ENCODE measurements around the gene ITFG2. TPM values are rescaled to one million over a fixed set of nuclear protein-coding genes. Genes with fewer than 3 reads are reported as not detected.

ITFG2 gene
- total RNA-seq, 1 donor from 2014 or later: 14.0 TPM

DNA sequence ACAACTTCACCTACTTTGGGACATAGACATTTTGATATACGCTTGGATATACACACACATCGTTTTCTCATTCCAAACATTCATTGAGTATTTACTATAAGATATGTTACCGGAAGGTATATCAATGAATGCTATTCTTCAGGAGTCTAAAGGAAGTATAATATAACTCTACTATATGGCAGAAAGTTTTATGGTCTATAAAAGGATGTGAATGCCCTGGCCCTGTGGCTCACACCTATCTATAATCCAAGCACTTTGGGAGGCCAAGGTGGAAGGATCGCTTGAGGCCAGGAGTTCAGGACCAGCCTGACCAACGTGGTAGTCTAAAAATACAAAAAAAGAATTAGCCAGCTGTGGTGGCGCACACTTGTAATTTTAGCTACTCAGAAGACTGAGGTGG lies 16.8 kb downstream of the ITFG2 start:
- no peak for DNase-seq (ENCODE audit: low read depth)

DNA sequence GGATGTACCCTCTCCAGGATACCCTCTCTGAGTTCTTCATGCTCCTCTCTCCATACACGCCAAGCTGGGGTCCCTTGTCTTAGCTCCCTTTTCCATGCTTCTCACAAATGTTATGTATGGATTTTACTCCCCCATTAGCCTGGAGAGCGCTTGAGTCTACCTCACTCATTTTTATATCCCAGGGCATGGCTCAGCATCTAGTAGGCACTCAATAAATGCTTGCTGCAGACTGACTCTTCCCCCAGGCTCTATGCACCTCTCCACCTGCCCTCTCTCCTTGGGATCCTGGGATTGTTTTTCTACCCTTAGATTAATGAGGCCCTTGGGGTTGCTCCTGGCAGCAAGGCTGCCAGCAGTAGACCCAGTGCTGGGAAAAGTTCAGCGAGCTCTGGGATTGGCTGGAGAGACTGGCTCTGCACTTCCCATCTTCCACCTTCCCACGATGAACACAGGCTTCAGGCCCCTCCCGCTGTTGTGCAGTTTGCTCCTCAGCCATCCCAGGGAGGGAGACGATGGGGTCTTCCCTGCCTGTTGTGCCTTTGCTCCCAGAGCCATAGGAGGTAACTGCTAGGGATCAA lies 20.2 kb downstream of the ITFG2 start:
- no peak for DNase-seq (ENCODE audit: low read depth)

DNA sequence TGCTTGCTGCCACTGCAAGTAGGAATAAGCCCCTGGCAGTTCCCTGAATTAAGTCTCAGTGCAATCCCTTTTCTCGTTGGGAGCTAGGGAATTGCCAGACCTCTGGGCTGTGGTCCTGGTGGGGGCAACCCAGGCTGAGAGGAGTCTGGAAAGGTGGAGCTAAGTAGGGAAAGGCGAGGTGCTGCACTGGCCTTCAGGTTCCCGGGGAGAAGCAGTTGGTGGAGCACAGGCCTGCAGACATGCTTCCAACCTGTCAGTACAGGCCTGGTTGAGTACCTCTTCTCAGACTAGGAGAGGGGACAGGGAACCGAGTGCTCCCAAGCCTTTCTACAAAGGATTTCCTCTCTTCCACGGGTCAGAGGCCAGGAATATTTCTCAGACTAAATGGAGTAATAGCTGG lies 20.9 kb downstream of the ITFG2 start:
- no peak for DNase-seq (ENCODE audit: low read depth)

DNA sequence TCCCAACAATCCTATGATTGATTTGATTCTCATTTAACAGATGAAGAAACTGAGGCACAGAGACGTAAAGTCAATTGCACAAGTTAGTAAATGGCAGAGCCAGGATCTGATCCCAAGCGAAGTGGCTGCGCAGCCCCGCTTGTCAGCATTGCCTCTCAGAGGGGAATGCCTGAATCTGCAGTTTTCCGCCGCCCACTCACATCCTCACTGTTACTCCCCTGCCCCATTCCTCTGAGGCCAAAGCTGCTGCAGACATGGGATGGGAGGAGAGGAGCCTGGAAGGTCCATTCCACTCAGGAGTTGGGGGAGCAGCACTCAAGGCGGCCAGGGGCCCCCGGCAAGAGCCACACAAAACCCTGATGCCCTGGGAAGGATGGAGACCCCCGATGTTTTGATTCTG lies 21.3 kb downstream of the ITFG2 start:
- no peak for DNase-seq (ENCODE audit: low read depth)

DNA sequence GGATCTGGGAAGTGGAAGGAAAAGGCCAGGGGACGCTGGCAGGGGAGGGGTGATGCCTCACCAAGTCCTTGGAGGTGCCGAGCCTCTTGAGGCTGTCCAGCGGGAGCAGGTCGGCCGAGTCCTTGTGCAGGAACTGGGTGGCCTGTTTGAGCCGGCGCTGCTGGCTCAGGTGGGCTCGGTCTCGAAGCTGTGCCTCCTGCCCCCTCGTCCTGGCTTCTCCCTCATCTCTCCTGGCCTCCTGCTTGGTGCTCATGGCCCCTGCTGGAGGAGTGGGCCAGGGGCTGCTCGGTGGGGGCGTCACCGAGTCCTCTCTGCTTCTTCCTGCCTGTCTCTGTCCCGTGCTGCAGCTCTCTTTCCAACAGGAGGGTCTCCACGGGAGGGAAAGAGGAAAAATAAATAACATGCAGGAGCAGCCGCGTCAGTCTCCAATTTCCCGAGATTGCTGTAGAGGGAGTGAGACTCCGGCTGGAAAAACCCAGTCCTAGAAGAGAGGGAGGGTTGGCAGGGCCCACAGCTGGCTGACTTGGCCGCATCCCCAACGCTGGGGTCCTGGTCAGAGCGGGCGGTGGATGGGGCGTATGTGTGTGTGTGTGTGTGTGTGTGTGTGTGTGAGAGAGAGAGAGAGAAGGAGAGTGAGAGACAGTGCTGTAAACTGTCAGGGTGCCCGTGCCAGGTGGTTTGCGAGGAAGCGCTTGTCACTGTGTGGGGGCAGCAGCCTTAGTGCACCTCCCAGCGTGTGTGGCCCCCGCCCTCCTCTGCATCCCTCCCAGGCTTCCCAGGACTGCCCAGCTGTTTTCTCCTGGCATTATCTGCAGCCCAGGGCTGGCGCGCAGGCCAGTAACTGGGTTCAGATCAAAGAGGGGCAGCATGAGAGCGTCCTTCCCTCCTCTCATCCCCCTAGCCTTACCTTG lies 22.4 kb downstream of the ITFG2 start, which contains the start of gene NRIP2:
Gene NRIP2, minus strand, starts transcription at position 455 of the 911 bp plus-strand sequence. Its CDS starts 52 bp downstream, at position 403.
- peak; percentile 84 for DNase-seq (ENCODE audit: low read depth)

DNA sequence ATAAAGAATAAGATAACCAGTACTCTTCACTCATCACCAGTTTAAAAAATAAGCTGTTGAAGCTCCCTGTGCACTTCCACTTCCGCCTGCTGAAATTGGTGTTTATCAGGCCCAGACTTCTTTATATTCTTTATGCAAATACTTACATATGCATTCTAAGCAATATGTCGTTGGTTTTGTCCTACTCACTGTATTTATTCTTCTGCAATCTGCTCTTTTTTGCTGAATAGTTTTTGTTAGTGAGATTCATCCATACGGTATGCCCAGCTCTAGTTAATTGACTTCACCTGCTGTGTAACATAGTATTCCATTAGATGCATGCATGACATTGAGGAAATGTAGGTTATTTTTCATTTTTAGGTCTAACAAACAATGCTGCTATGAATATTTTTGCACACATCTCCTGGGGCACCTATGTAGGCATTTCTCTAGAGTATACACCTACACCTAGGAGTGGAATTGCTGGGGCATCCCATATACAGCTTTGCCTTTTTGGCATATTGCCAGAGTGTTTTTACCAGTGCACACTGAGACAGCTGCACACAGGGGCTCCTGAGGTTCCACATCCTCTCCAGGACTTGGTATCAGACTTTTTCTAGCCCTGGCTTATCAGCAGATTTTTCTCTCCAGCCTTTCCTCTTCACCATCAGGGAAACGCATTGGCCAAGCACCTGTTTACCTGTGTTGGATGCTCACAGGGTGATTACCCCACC lies 23.4 kb downstream of the ITFG2 start:
- DNase-seq (ENCODE audit: low read depth): no peak

DNA sequence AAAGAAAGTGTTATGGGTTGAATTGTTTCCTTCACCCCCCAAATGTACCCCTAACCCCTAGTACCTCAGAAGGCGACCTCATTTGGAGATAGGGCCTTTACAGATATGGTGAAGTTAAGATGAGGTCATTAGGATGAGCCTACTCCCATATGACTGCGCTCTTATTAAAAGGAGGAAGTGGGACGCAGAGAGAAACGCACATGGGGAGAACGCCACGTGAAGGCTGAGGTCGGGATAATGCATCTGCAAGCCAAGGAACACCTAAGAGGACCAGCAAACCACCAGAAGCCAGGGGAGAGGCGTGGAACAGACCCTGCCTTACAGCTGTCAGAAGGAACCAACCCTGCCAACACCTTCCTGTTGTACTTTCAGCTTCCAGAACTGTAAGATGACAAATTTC lies 24.1 kb downstream of the ITFG2 start:
- DNase-seq (ENCODE audit: low read depth): no peak

DNA sequence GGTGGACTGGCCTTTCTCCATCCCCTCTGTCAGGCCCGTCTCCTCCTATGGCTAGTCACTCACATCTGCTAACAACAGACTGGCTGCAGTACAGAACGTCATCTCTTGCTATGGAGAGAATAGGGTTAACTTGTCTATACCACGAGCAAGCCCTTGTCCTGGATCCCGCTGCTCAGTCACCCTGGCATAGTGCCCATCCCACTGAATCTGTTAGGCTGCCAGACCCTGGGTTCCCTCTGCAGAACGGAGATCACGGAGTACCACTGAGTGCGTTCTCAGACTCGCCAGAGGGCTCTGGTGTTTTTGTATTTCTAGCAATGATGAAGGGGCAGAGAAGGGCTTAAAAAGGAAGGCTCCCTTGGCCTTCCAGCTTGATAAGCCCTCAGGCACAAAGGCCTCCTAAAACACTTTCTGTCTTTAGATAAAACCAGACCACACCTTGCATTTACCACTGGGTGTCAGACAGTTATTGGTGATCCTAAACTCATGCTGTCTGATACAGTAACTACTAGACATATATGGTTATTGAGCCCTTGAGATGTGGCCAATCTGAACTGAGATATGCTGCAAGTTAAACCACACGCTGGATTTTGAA lies 28.7 kb downstream of the ITFG2 start:
- no peak for DNase-seq (ENCODE audit: low read depth)

DNA sequence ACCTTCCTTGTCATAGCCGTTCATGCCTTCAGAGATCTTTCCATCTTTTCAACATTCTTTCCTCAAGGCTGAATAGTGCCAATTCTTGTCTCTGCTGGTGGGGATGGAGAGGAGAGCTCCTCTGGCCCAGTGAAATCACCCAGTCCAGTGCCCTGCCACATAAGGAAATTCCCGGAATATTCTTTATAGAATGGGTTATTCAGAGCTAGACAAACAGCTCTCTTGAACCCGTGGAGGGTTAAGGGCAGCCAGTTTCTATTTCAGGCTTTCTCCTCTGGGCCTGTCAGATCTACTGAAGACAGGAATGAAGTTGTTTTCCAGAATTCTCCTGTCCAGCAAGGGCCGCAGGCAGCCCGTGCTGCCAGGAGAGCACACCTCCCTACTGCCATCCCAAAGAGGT lies 30.5 kb downstream of the ITFG2 start:
- no peak for DNase-seq (ENCODE audit: low read depth)

DNA sequence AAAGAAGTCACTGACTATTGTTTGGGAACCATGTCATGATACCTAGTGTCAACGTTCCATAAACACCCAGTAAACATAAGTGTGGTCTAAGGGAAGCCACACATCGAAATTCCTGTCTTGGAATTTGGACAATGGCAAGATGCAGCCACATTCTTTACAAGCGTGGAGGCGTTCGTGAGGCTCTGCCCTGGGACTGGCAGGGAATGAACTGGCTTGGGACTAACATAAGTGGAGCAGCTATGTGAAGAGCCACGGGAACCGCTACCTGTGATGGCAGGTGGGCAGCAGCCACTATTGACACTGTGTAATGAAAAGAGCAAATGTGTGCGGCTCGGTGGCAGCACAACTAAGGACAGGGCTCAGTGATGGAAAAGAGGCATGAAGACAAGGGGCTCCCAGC lies 32.3 kb downstream of the ITFG2 start:
- DNase-seq (ENCODE audit: low read depth): peak; percentile 29

DNA sequence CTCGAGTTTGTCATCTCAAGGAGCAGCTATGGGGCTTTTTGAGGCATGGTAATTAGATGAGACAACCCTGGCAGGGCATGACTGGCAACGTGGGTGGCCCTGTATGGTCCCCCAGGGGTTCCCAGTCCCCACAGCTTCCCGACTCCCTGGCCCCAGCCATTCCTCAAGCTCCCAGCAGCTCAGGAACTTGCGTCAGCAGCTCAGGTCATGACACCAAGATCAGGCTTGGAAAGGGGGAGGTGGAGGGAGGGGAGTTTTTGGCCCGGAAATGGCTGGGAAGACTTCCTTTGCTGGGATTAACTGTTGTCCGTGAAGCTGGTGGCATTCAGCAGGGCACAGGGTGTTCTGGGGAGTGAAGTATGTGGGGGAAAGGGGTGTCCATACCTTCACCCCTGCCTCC lies 32.8 kb downstream of the ITFG2 start:
- DNase-seq (ENCODE audit: low read depth): no peak

DNA sequence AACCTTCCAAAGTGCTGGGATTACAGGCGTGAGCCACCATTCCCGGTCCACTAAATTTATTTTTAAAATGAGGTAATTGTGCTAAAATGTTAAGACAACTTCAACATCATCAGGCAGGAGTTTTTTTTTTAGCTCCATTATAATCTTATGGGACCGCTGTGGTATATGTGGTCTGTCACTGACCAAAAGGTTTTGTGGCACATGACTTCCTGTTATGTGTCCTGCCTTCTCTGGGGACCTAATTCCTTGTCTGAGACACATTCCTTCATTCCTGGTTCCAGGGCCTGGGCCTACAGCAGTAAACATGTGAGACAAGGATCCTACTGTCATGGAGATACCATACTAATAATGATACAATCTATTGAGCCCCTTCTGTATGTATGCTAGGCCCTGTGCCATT lies 39.5 kb downstream of the ITFG2 start:
- peak; percentile 67 for DNase-seq (ENCODE audit: low read depth)

DNA sequence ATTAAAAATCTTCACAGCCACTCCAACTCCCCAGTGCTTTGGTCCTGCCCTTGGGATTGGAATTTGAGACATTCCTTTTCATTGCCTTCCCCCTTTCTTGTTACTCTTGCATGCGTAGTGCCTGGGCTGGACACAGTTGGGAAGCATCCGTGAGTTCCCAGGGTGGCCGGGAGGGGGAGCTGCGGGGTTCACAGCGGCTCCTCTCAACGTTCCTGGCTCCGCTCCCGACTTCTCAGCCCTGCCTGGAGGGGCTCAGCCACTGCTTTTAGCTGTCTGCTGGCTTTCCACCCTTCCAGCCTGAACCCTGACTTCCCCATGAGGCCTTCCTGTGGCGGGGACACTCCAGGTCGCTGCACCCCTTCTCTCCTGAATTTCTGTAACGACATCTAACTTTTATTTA lies 41.2 kb downstream of the ITFG2 start:
- peak; percentile 71 for DNase-seq (ENCODE audit: low read depth)

DNA sequence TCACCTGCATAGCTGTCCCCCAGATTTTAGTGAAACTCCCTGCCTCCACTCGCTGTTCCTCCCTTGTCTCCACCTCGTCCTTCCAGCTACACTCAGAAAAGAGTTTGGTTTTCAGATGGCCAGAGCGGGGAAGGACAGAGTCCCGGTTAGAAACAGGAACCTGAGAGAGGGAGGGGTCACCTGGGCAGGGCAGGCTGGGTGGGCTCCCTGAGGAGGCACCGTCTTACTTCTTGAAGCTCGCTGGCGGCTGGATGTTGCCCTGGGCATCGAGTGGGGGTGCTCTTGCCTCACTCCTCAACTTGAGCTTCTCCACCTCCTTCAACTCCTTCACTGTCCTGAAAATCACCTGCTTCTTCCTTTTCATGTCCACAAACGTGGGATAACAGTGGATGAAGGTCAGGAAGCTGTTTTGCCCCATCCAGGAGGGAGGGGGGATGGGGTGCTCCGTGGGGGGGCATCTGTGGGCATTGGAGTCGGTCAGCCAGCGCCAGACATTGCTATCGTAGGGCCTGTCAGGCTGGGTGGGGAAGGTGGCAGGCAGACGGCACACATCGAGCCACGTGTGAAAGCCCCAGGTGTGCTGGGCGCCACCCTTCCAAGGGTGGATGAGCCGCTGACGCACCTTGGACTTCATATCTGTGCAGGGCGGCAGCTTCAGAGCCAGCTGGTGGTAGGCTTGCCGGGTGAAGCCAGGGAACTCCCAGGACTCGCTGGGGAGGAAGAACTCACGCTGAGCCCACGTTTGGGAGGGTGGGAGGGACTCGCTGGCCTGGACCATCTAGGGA lies 42.4 kb downstream of the ITFG2 start:
- DNase-seq (ENCODE audit: low read depth): no peak

DNA sequence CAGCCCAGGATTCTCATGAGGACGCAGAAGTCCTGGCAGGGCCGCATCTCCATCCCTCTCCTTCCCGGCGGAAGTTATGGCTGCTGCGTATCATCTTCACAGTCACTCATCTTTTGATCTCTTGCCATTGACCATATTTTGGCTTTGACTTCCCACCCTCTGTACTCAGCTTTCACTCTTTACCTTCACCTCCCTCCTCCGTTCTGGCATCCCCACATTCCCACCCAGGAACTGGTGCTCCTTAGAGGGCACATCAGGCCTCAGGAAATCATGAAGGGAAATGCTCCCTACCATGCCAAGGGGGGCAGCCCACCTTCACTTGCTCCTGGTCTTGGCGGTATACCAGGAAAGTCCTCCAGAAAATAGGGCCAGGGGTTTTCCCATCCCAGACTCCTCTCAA lies 43.1 kb downstream of the ITFG2 start:
- no peak for DNase-seq (ENCODE audit: low read depth)

DNA sequence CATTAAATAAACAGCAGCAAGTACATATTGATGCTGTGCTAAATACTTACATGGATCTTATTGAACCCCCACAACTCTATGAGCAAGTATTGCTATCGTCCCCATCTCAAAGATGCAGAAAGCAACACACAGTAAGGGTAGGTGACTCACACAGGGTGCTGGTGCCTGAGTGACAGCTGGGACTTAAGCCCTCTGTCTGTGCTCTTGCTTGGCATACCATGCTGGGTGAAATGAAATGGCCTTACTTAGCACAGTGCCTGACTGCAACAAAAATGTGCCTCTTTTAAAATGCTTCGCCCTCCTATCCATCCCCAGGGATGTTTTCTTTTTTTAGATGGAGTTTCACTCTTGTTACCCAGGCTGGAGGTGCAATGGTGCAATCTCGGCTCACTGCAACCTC lies 43.6 kb downstream of the ITFG2 start:
- DNase-seq (ENCODE audit: low read depth): peak; percentile 72

DNA sequence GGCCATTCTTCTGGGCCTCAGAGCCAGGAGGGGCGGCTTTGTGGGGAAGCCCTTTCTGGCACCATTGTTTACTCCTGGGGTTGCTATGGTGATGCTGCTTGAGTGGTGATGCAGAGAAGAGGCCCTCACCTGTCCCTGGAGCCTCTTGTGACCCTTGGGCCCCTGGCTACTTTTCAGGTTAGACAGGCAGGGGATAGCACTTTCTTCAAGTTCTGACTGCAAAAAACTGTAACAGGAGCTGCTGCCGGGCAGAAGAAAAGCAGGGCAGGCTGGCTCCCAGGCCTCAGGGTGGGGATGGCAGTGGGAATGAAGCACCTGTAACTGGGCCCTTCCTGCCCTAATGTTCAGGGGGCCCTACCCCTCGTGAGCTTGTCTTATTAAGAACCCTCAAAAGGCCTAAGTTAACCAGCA lies 44.6 kb downstream of the ITFG2 start, which contains the start of gene TEX52:
Gene TEX52, minus strand, starts transcription at position 19 of the 411 bp plus-strand sequence. Its CDS starts 13 bp downstream, at position 6.
- no peak for DNase-seq (ENCODE audit: low read depth)

DNA sequence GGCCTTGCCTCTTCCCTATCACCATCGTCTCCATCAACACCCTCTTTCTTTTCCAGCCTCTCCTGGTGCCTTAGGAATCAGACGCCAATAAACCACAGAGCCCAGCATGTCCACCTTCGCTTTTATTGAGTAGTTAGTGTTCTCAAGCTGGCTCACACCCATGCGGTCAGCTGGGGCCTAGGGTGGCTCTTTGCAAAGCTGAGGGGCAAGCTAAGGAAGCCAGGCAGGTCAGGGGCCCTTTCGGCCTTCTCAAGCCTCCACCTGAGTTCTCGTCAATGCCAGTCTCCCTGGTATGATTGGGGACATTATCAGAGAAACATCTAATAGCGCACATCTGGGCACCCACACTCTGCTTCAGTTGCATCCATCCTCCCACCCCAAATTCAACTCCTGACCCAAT lies 45.1 kb downstream of the ITFG2 start:
- no peak for DNase-seq (ENCODE audit: low read depth)

DNA sequence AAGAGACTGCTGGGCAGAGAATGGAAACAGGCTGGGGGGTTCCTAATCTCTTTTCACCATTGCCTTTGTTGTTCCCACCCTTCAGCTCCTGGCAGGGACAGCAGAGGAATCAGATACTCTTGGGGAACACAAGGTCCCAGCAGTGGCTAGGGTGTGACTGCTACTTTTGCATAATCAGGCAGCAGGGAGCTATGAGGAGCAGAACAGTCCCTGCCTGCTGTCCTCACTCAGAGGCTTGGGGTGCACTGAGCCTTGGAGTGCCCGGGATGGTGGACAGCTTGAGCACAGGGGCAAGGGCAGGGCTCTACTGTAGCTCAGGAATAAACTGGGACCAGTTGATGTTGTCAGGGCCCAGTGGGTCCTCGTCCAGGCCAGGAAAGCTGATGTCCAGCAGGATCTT lies 45.9 kb downstream of the ITFG2 start:
- no peak for DNase-seq (ENCODE audit: low read depth)

DNA sequence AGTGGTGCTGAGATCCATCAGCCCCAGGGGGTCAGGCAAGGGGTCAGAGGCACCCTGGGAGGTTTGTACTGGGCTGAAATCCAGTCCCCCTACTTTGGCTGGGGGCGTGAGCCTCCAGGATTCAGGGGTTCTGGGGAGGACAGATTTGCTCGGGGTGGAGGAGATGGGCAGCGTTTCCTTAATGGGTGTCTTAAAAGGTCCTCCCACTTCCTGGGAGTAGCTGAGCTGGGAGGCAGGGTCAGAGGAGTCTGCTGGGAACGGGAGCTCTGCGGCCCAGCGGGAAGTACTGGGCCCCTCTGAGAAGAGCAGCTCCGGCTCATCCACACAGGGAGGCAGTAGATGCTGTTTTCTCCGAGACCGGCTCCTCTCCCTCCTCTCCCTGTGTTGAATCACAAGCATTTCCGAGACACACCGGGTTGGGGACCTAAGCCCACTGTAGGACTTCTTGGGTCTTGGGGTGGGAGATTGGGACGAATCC lies 46.5 kb downstream of the ITFG2 start:
- DNase-seq (ENCODE audit: low read depth): no peak

DNA sequence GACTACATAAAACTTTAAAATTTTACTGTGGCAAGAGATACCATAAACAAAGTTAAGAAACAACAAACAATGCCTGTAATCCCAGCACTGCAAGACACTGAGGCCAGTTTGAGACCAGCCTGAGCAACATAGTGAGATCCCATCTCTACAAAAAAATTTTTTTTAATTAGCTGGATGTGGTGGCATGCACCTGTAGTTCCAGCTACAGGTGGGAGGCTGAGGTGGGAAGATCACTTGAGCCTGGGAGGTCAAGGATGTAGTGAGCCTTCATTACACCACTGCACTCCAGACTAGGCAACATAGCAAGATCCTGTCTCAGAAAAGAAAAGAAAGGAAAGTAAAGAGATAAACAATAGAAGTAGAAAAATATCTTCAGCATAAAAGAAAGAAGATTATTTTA lies 47.7 kb downstream of the ITFG2 start:
- no peak for DNase-seq (ENCODE audit: low read depth)
